Left ventricle myocardium inferior (tissue), 1 donor: ENCODE measurements around the gene BCL11B. TPM values are rescaled to one million over a fixed set of nuclear protein-coding genes. Genes with fewer than 3 reads are reported as not detected.
"Not testable (repeated sequence)": the region's sequence is repeated elsewhere in the genome, so short reads cannot be mapped to it uniquely, and the experiment has no call there.

Source experiments
- DNase-seq: peaks from one replicate; pipeline ENCODE4 v3.0.0-alpha.2; 2020
- H3K27ac ChIP-seq: fragments of 200-600 bp; replicated peaks from 2 replicates; pipeline ENCODE4 v1.8.0; 2021
- H3K27me3 ChIP-seq: fragments of 200-600 bp; 2 replicates; pipeline ENCODE4 v1.8.0; 2021; ENCODE audit warnings: low read depth
- H3K36me3 ChIP-seq: fragments of 200-600 bp; 2 replicates; pipeline ENCODE4 v1.8.0; 2021
- H3K4me1 ChIP-seq: fragments of 200-600 bp; 2 replicates; pipeline ENCODE4 v1.8.0; 2021
- H3K4me3 ChIP-seq: fragments of 200-600 bp; 2 replicates; pipeline ENCODE4 v1.8.0; 2021; ENCODE audit warnings: mild to moderate bottlenecking, moderate library complexity
- H3K9me3 ChIP-seq: fragments of 200-600 bp; replicated peaks from 2 replicates; pipeline ENCODE4 v1.8.0; 2021
- CTCF ChIP-seq: fragments of 200-600 bp; IDR thresholded peaks from 2 replicates; pipeline ENCODE4 v1.8.0; 2021; ENCODE audit warnings: antibody characterized with exemption, mild to moderate bottlenecking, borderline replicate concordance
- intact Hi-C: fragments of 100-400 bp; cut with micrococcal nuclease; formaldehyde crosslinking; loops from one replicate; pipeline ENCODE4 v1.11.0; 2022
- total RNA-seq: library from RNA; stranded (reverse); fragmentation: NEBNext Ultra II Directional; extraction: Animal tissue kit (Norgen Biotek cat#: 25700); gene quantifications from one replicate; pipeline ENCODE4 v1.2.1, GENCODE V29; 2021
- donor health status: DM: no; HTN: yes; CAD: no; lungs with severe emphysema.

Gene BCL11B
- total RNA-seq, 1 donor from 2014 or later: 0.11 TPM

GRCh38 chr14:99230208-99231151, 41.5 kb downstream of the BCL11B start:
- Histone ChIP-seq H3K27me3 (peaks cover 85% of the 10 kb centered on the region), H3K27ac (no peak overlapping the region), H3K4me1 (no peaks in the 10 kb centered on the region), H3K36me3 (no peaks in the 10 kb centered on the region), H3K9me3 (peaks cover 14% of the 10 kb centered on the region), H3K4me3 (no peak overlapping the region)
- DNase-seq: no peak
- intact Hi-C loops: no loop called here
- no peak for TF ChIP-seq CTCF

- DNase-seq: no peak
- TF ChIP-seq CTCF: no peak
- Histone ChIP-seq H3K27me3 (peaks cover 85% of the 10 kb centered on the region), H3K9me3 (peaks cover 7% of the 10 kb centered on the region), H3K4me3 (no peak overlapping the region), H3K27ac (no peak overlapping the region), H3K4me1 (no peaks in the 10 kb centered on the region), H3K36me3 (no peaks in the 10 kb centered on the region)
- intact Hi-C loops: no loop called here
These were observed 42.3 kb downstream of the BCL11B start for GRCh38 chr14:99229654-99230207.

- H3K27me3 ChIP-seq: peaks cover 85% of the 10 kb centered on the region
- H3K36me3 ChIP-seq, H3K9me3 ChIP-seq, H3K27ac ChIP-seq, DNase-seq, intact Hi-C loops, H3K4me1 ChIP-seq, H3K4me3 ChIP-seq: not testable (repeated sequence)
These were observed 43.2 kb downstream of the BCL11B start for GRCh38 chr14:99228760-99229159.

DNA sequence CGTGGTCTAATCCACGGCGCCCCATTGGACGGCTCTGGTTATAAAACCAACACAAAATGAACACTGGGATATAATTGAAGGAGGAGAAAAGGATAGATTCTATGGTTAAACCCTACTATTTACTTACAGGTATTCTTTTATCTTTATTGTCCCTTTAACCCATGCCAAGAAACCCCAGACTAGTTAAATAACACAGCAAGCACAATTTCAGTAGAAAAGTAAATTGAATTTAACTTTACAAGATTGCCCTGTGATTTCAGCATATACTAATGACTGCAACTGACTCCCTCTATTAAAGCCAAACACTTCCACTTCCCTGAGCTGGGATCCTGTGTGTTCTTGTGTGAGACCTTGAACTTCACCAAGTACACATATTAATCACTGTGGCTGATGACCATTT, 45.3 kb downstream of the BCL11B start:
- no peaks in the 10 kb centered on the region for H3K36me3 ChIP-seq
- H3K27me3 ChIP-seq: peaks cover 83% of the 10 kb centered on the region
- no peak for DNase-seq
- H3K4me1 ChIP-seq: no peaks in the 10 kb centered on the region
- H3K27ac ChIP-seq: no peak overlapping the region
- no peaks in the 10 kb centered on the region for H3K9me3 ChIP-seq
- no peak for TF ChIP-seq CTCF
- intact Hi-C loops: no loop called here
- no peak overlapping the region for H3K4me3 ChIP-seq

DNA sequence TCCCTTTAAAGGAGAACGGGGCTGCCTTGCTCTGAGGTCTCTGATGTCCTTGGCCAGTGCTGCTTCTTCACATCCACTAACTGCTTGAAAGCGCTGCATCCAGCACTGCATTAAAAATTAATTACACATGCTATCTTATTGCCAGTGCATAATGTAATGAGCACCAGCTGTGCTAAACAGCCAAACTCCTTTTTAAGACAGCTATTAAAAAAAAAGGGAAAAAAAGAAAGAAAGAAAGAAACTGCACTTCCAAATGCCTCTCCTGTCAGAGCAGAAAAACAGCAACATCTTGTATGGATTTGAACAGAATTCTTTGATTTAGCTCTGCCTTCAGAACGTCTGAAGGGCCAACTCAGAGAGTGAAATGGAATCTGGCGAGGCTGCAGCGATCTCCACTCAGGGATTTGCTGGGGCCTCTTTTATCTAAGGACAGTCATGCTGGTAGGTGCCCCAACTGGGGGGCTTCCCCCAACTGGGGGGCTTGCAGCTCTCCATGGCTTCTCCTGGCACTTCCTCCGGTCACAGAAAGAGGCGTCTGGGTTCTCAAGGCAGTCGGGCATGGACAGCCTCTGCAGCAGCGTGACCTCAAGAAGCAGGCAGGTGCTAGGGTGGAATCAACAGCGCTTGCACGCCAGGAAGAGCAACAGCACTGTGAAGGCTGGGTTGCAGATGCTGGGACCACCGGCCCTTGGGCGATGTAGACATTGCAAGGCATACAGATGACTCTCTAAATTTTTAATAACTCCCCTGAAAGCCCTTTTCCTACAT, 46.4 kb downstream of the BCL11B start:
- H3K4me1 ChIP-seq: no peaks in the 10 kb centered on the region
- no peaks in the 10 kb centered on the region for H3K36me3 ChIP-seq
- peaks cover 83% of the 10 kb centered on the region for H3K27me3 ChIP-seq
- H3K9me3 ChIP-seq: no peaks in the 10 kb centered on the region
- TF ChIP-seq CTCF: no peak
- no peak overlapping the region for H3K27ac ChIP-seq
- DNase-seq: no peak
- intact Hi-C loops: no loop called here
- no peak overlapping the region for H3K4me3 ChIP-seq
